K562 (cell line): ENCODE results near the gene MOK.

Source experiments
- CHCHD3 ChIP-seq: fragments of 250-450 bp; sonication (Bioruptor Pico); IDR thresholded peaks from 2 replicates; pipeline ENCODE4 v2.1.2; 2022; ENCODE audit warnings: mild to moderate bottlenecking
- HNRNPLL ChIP-seq: fragments of 200-400 bp; formaldehyde crosslinking; IDR thresholded peaks from 2 replicates; pipeline ENCODE4 v1.6.1; 2017; ENCODE audit warnings: low read length, low read depth, mild to moderate bottlenecking; ENCODE audit not compliant: poor library complexity, severe bottlenecking
- POLR2AphosphoS5 ChIP-seq: IDR thresholded peaks from 2 replicates; pipeline ENCODE4 v1.6.1; 2011; ENCODE audit warnings: mild to moderate bottlenecking, low read depth, low read length, moderate library complexity; ENCODE audit not compliant: control insufficient read depth, insufficient read depth
- TCF7L2 ChIP-seq: fragments of 150-350 bp; IDR thresholded peaks from 2 replicates; pipeline ENCODE4 v1.6.1; 2016; ENCODE audit warnings: low read depth, mild to moderate bottlenecking, low read length, moderate library complexity
- ZNF431 ChIP-seq: sonication (generic); formaldehyde crosslinking; IDR thresholded peaks from 2 replicates; pipeline ENCODE4 v1.8.0; 2022; ENCODE audit warnings: mild to moderate bottlenecking, missing genetic modification reagents
- ZSCAN32 ChIP-seq: fragments of 450-650 bp; formaldehyde crosslinking; IDR thresholded peaks from 2 replicates; pipeline ENCODE4 v1.4.0; 2020; ENCODE audit warnings: mild to moderate bottlenecking, moderate library complexity
- TF ChIP-seq, protein P1 (sequence below), 3 experiments: fragments of 200-800 bp in 1 of 3; fragments of 250-450 bp in 1 of 3; fragments of 450-650 bp in 1 of 3; sonication (Bioruptor Pico) in 1 of 3; sonication (Bioruptor generic) in 1 of 3; formaldehyde crosslinking in 1 of 3; IDR thresholded peaks; 2 replicates each; pipeline versions ENCODE4 v1.6.1 to v1.8.0; 2016 to 2022; ENCODE audit warnings: mild to moderate bottlenecking in 2 of 3, missing genetic modification characterization in 2 of 3, missing compliant biosample characterization in 1 of 3, moderate library complexity in 1 of 3
- TF ChIP-seq, protein P2 (sequence below): fragments of 450-650 bp; IDR thresholded peaks from 2 replicates; pipeline ENCODE4 v1.6.1; 2014; ENCODE audit warnings: low read depth, mild to moderate bottlenecking, moderate library complexity, borderline replicate concordance

DNA sequence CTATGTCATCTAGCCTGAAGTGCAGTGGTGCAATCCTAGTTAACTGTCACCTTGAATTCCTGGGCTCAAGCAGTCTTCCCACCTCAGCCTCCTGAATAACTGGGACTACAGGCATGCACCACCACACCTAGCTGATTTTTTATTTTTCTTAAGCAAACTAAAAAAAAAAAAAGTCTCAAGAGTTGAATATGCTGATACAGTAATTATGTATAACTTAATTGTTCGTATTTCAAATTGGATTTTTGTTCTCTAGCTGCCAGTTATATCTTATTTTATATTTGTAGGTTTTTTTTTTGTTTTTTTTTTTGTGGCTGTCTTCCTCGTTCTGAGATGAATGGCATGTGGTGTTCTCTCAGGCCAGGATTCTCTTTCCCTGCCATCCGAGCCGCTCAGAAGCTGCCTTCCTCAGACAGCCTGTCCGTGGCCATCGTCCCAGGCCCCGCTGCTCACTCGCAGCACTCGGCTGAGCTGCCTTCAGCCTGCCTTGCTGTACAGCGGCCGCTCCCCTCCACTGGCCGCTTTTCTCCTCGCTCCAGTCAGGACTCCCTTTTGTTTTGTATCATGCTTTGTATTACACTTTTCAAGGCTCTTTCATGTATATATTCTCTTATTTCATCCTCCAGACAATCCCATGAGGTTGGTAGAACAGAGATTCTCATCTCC is 112.0 kb downstream of the MOK start:
- TF ChIP-seq, protein P1, sequence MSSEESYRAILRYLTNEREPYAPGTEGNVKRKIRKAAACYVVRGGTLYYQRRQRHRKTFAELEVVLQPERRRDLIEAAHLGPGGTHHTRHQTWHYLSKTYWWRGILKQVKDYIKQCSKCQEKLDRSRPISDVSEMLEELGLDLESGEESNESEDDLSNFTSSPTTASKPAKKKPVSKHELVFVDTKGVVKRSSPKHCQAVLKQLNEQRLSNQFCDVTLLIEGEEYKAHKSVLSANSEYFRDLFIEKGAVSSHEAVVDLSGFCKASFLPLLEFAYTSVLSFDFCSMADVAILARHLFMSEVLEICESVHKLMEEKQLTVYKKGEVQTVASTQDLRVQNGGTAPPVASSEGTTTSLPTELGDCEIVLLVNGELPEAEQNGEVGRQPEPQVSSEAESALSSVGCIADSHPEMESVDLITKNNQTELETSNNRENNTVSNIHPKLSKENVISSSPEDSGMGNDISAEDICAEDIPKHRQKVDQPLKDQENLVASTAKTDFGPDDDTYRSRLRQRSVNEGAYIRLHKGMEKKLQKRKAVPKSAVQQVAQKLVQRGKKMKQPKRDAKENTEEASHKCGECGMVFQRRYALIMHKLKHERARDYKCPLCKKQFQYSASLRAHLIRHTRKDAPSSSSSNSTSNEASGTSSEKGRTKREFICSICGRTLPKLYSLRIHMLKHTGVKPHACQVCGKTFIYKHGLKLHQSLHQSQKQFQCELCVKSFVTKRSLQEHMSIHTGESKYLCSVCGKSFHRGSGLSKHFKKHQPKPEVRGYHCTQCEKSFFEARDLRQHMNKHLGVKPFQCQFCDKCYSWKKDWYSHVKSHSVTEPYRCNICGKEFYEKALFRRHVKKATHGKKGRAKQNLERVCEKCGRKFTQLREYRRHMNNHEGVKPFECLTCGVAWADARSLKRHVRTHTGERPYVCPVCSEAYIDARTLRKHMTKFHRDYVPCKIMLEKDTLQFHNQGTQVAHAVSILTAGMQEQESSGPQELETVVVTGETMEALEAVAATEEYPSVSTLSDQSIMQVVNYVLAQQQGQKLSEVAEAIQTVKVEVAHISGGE (CRISPR knock-in tag; IDR thresholded peaks at IDR 0.05): no peak
- TF ChIP-seq HNRNPLL (no peak), ZSCAN32 (no peak), CHCHD3 (CRISPR knock-in tag) (no peak), ZNF431 (CRISPR knock-in tag) (no peak), POLR2AphosphoS5 (no peak), TCF7L2 (no peak)
- TF ChIP-seq, protein P2, sequence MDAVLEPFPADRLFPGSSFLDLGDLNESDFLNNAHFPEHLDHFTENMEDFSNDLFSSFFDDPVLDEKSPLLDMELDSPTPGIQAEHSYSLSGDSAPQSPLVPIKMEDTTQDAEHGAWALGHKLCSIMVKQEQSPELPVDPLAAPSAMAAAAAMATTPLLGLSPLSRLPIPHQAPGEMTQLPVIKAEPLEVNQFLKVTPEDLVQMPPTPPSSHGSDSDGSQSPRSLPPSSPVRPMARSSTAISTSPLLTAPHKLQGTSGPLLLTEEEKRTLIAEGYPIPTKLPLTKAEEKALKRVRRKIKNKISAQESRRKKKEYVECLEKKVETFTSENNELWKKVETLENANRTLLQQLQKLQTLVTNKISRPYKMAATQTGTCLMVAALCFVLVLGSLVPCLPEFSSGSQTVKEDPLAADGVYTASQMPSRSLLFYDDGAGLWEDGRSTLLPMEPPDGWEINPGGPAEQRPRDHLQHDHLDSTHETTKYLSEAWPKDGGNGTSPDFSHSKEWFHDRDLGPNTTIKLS: no peak
